Posterior vena cava (tissue), 2 donors: ENCODE results near the gene KCTD13. TPM values are rescaled to one million over a fixed set of nuclear protein-coding genes. Genes with fewer than 3 reads are reported as not detected.
"Not testable (repeated sequence)": the region's sequence is repeated elsewhere in the genome, so short reads cannot be mapped to it uniquely, and the experiment has no call there.

Experiments used
- DNase-seq: peaks from one replicate; pipeline ENCODE4 v3.0.0-alpha.2; 2020; ENCODE audit warnings: low spot score
- intact Hi-C, 2 donors: fragments of 100-400 bp; cut with DNase I; formaldehyde crosslinking; loops; one replicate each; pipeline versions ENCODE4 v1.14.1 to v1.14.2; 2022 to 2023
- total RNA-seq, 2 donors: library from RNA; stranded (reverse); fragmentation: NEBNext Ultra II Directional; extraction: Animal tissue kit (Norgen Biotek cat#: 25700); gene quantifications; one replicate each; pipeline ENCODE4 v1.2.1, GENCODE V29; 2021
- donor health status: DM: yes; HTN: yes; CAD: no.
- donor health status: DM: yes; HTN: yes; CAD: no.

Gene KCTD13
- total RNA-seq, 2 donors from 2014 or later = 13.1 to 16.1 TPM

- no peak for DNase-seq
- intact Hi-C loops = no loop called here
Measured at GRCh38 chr16:29951625-29952365, 25.8 kb upstream of the KCTD13 start.

GRCh38 chr16:29950806-29951461 lies 24.9 kb upstream of the KCTD13 start:
- intact Hi-C loops = no loop called here
- no peak for DNase-seq

GRCh38 chr16:29947897-29948296 lies 21.9 kb upstream of the KCTD13 start:
- intact Hi-C loops = loop anchor here in 1 of 2 donors (10.0 kb wide), 1 partner anchor 73 kb away; no protein-coding TSS in a partner anchor
- no peak for DNase-seq

- intact Hi-C loops = loop anchor here in 1 of 2 donors (10.0 kb wide), 1 partner anchor 69 kb away; no protein-coding TSS in a partner anchor
- DNase-seq = peak; percentile 83
Measured at GRCh38 chr16:29943846-29944799, 18.1 kb upstream of the KCTD13 start.

GRCh38 chr16:29940656-29941055 lies 14.6 kb upstream of the KCTD13 start:
- DNase-seq = no peak
- intact Hi-C loops = loop anchor here in 1 of 2 donors (10.0 kb wide), 1 partner anchor 66 kb away; no protein-coding TSS in a partner anchor

GRCh38 chr16:29931750-29932149 lies 5.7 kb upstream of the KCTD13 start:
- DNase-seq, intact Hi-C loops: not testable (repeated sequence)

GRCh38 chr16:29927070-29927905 lies 1.3 kb upstream of the KCTD13 start:
- DNase-seq = no peak
- intact Hi-C loops = loop anchor here in 1 of 2 donors (5.0 kb wide), 1 partner anchor 35 kb away; the partner anchor contains the start of gene TMEM219

- no peak for DNase-seq
Measured at GRCh38 chr16:29926711-29927052, 656 bp upstream of the KCTD13 start.

GRCh38 chr16:29925105-29925756 lies 795 bp downstream of the KCTD13 start:
- intact Hi-C loops = loop anchor here in 1 of 2 donors (5.0 kb wide), 1 partner anchor 37 kb away; the partner anchor contains the start of gene TMEM219
- DNase-seq = no peak

More at GRCh38 chr16:29926711-29927052, 656 bp upstream of the KCTD13 start:
- intact Hi-C loops = loop anchor here in 1 of 2 donors (5.0 kb wide), 1 partner anchor 36 kb away; the partner anchor contains the start of gene TMEM219

GRCh38 chr16:29922986-29923501 lies 3.0 kb downstream of the KCTD13 start:
- no peak for DNase-seq
- intact Hi-C loops = no loop called here

GRCh38 chr16:29922326-29922725 lies 3.7 kb downstream of the KCTD13 start:
- intact Hi-C loops = no loop called here
- DNase-seq = no peak

- intact Hi-C loops = no loop called here
Measured at GRCh38 chr16:29921034-29921385, 5.0 kb downstream of the KCTD13 start.

GRCh38 chr16:29920288-29921033 lies 5.6 kb downstream of the KCTD13 start:
- DNase-seq = no peak
- intact Hi-C loops = no loop called here

More at GRCh38 chr16:29921034-29921385, 5.0 kb downstream of the KCTD13 start:
- DNase-seq = no peak

- intact Hi-C loops = no loop called here
Measured at GRCh38 chr16:29916979-29917378, 9.0 kb downstream of the KCTD13 start.

GRCh38 chr16:29915590-29916247 lies 10.3 kb downstream of the KCTD13 start:
- intact Hi-C loops = no loop called here
- DNase-seq = no peak

More at GRCh38 chr16:29916979-29917378, 9.0 kb downstream of the KCTD13 start:
- no peak for DNase-seq

- intact Hi-C loops = no loop called here
- DNase-seq = no peak
Measured at GRCh38 chr16:29913514-29913913, 12.5 kb downstream of the KCTD13 start.

GRCh38 chr16:29912087-29912486 lies 13.9 kb downstream of the KCTD13 start:
- DNase-seq = no peak
- intact Hi-C loops = no loop called here
